GM12801 (cell line): ENCODE data around the gene CAPN10.

ENCODE experiments used
- TF ChIP-seq, protein P1 (sequence below): IDR thresholded peaks from one replicate; pipeline ENCODE4 v1.5.1; 2011; ENCODE audit warnings: control low read depth; ENCODE audit not compliant: insufficient read length; ENCODE audit errors: extremely low read depth

Gene CAPN10

DNA sequence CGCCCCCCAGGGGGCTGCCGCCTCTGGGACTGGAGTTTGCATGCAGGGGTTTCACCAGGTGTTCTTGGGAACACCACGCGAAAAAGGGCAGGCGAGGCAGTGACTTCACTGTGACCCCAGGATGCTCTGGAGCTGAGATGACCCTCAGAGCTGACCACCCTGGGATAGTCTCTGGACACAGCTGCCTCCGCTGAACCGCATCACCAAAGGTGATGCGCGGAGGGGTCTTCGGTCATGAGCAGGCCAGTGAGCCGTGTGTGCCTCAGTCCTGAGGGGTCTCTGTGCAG lies 56.2 kb downstream of the CAPN10 start:
- TF ChIP-seq, protein P1, sequence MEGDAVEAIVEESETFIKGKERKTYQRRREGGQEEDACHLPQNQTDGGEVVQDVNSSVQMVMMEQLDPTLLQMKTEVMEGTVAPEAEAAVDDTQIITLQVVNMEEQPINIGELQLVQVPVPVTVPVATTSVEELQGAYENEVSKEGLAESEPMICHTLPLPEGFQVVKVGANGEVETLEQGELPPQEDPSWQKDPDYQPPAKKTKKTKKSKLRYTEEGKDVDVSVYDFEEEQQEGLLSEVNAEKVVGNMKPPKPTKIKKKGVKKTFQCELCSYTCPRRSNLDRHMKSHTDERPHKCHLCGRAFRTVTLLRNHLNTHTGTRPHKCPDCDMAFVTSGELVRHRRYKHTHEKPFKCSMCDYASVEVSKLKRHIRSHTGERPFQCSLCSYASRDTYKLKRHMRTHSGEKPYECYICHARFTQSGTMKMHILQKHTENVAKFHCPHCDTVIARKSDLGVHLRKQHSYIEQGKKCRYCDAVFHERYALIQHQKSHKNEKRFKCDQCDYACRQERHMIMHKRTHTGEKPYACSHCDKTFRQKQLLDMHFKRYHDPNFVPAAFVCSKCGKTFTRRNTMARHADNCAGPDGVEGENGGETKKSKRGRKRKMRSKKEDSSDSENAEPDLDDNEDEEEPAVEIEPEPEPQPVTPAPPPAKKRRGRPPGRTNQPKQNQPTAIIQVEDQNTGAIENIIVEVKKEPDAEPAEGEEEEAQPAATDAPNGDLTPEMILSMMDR, result no peak

DNA sequence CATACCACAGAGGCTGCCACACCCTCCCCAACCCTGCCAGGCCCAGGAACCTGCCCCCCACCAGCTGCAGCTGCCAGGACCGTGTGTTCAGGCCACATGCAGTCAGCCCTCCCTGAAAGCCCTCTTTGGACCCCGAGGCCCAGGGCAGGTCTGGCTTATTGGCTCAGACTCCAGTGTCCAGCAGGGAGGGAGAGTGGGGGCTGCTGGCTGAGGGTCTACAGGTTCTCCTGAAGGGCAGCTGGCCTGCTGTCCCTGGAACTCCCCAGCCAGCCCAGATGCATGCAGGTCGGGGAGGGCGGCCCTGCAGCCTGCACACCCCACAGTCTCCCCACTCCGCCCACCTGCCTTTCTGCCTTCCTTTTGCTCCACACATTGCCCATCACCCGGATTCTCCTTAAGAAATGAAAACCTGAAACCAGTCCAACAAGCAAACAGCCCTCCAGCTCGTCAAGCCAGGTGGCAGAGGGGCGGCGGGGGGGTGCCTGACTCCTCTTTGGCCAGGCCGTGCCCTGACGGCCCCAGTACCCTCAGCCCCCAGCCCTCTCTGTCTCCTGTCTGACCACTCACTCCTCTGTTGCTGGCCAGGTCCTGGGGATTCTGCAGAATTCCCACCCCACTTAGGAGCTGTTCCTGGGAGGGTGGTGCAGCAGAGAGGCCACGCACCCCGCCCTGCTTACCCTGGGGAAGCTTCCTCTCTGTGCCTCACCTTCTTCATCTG lies 56.7 kb downstream of the CAPN10 start:
- TF ChIP-seq, protein P1, result no peak

DNA sequence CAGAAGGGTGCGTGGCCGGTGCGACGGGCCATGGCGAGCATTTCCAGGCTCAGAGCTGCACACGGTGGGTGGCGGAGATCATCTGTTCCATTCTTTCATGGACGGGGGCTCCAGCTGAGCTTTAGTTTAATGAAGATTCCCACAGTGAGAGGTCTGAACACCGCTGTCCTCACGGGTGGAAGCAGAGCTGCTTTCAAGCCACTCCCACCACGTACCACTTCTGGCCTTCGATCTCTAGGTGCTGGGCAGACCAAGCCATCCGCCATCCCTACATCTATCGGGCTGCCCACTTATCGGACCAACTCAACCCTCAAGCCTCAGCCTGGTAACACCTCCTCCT lies 57.2 kb downstream of the CAPN10 start:
- TF ChIP-seq, protein P1, result no peak

DNA sequence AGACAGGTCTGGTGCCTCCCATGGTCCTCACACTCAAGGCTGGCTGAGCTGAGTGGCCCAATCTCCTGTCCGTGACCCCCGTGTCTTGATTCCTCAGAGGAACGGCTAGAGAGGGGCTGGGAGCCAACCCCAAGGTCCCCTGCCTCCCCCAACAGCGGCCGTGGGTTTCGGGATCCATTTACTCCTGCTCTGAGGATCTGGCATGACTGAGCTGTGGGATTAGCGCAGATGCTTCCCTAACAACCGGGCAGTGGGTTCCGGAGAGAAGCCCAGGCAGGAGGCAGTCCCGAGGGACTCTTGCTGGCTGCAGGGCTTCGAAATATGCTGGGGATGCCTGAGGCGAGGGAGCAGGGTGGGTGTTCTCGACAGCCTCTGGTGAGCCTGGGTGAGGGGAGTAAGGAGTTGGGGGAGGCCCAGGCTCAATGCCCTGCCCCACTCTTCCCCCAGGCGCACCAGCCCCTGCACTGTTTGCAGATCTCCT lies 57.7 kb downstream of the CAPN10 start:
- TF ChIP-seq, protein P1, result no peak

DNA sequence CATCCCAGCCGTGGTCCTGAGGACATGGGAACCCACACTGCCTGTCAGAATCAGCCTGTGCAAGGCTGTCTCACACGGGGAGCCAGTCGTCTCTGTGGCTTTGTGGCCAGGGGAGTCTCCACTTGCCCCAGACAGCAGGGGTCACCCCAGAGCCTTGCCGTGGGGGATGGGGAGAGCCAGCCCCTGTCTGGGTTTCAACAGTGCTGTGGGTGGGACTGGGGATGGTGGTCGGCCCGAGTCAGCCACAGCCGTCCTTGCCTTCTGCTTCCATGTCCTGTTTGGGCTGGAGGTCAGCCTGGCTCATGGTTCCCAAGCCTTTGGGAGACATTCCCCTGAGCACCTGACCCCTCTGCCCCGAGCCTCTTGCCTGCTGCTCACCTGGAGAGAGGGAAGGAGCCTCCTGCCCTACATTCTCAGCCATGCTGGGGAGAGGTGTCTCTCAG lies 58.3 kb downstream of the CAPN10 start:
- TF ChIP-seq, protein P1, result no peak

DNA sequence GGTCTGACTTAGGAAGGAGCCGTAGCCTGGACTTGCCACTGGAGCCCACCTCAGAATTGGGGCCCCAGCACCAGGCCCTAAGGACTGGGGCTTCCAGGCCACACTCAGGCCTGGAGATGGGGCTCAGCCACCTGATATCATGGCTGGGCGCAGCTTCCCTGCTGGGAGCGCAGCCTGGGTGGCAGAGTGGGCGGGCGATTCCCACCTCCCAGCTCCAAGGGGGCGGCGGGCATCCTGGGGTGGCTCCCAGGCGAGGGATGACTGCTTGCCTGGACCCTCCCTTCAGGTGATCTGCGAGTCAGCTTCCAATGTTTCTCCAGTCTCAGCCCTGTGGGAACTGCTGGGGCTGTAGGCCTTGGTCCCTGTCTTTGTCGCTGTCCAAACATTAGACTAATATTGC lies 58.8 kb downstream of the CAPN10 start:
- TF ChIP-seq, protein P1, result no peak

DNA sequence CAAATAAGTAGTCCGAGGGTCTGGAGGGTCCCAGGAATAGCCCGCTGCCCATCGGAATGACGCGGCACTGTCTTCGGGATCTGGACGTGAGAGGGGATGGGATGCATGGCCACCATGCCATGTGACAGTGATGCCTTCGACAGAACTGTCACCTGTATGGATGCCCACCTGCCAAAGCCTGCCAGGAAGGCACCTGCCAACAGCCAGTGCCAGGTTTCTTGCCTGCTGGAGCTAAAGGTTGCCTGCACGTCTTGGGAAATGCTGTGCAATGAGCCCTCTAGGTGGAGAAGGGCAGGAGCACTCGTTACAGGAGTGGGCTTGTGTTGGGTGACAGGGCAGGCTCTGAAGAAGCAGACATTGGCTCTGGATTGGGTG lies 59.3 kb downstream of the CAPN10 start:
- TF ChIP-seq, protein P1, result no peak
